Measurements from ENCODE around the gene GPC2.

GRCh38 chr7:100192969-100193368 is 15.8 kb upstream of the GPC2 start:
- TF ChIP-seq, protein P1, sequence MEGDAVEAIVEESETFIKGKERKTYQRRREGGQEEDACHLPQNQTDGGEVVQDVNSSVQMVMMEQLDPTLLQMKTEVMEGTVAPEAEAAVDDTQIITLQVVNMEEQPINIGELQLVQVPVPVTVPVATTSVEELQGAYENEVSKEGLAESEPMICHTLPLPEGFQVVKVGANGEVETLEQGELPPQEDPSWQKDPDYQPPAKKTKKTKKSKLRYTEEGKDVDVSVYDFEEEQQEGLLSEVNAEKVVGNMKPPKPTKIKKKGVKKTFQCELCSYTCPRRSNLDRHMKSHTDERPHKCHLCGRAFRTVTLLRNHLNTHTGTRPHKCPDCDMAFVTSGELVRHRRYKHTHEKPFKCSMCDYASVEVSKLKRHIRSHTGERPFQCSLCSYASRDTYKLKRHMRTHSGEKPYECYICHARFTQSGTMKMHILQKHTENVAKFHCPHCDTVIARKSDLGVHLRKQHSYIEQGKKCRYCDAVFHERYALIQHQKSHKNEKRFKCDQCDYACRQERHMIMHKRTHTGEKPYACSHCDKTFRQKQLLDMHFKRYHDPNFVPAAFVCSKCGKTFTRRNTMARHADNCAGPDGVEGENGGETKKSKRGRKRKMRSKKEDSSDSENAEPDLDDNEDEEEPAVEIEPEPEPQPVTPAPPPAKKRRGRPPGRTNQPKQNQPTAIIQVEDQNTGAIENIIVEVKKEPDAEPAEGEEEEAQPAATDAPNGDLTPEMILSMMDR (IDR thresholded peaks at IDR 0.05): no peak
- TF ChIP-seq POLR2A (IDR thresholded peaks at IDR 0.05): no peak
